H9 (cell line): ENCODE results near the gene VEGFC. TPM values are rescaled to one million over a fixed set of nuclear protein-coding genes. Genes with fewer than 3 reads are reported as not detected.

Experiments
- DNase-seq: peaks from one replicate; pipeline ENCODE4 v3.0.0-alpha.2; 2017
- H2AFZ ChIP-seq: one replicate; pipeline ENCODE4 v1.6.1; 2013; ENCODE audit warnings: mild to moderate bottlenecking, low read length, control low read depth, moderate library complexity
- H2AK5ac ChIP-seq: 2 replicates; pipeline ENCODE4 v1.6.1; 2013; ENCODE audit warnings: low read length, control low read depth, mixed read lengths; ENCODE audit not compliant: insufficient read length
- H2BK120ac ChIP-seq: one replicate; pipeline ENCODE4 v1.6.1; 2013; ENCODE audit warnings: low read depth, mild to moderate bottlenecking, low read length, control low read depth, inconsistent platforms; ENCODE audit not compliant: poor library complexity, severe bottlenecking
- H2BK12ac ChIP-seq: 2 replicates; pipeline ENCODE4 v1.6.1; 2013; ENCODE audit warnings: low read length, control low read depth, mixed read lengths, low read depth; ENCODE audit not compliant: insufficient read length
- H2BK15ac ChIP-seq: 2 replicates; pipeline ENCODE4 v1.6.1; 2013; ENCODE audit warnings: low read depth, low read length, control low read depth
- H2BK20ac ChIP-seq: one replicate; pipeline ENCODE4 v1.6.1; 2013; ENCODE audit warnings: low read depth, mild to moderate bottlenecking, low read length, control low read depth, inconsistent platforms; ENCODE audit not compliant: poor library complexity, severe bottlenecking
- H2BK5ac ChIP-seq: 2 replicates; pipeline ENCODE4 v1.6.1; 2013; ENCODE audit warnings: low read length, control low read depth, mixed read lengths; ENCODE audit not compliant: insufficient read length
- H3K14ac ChIP-seq: 2 replicates; pipeline ENCODE4 v1.6.1; 2013; ENCODE audit warnings: low read length, control low read depth; ENCODE audit not compliant: insufficient read depth
- H3K18ac ChIP-seq: 2 replicates; pipeline ENCODE4 v1.6.1; 2013; ENCODE audit warnings: low read depth, mild to moderate bottlenecking, mixed read lengths, low read length, control low read depth; ENCODE audit not compliant: insufficient read length
- H3K23ac ChIP-seq: 2 replicates; pipeline ENCODE4 v1.6.1; 2013; ENCODE audit warnings: low read length, control low read depth, mixed read lengths, low read depth; ENCODE audit not compliant: insufficient read length
- H3K23me2 ChIP-seq: 2 replicates; pipeline ENCODE4 v1.6.1; 2013; ENCODE audit warnings: low read depth, mild to moderate bottlenecking, mixed read lengths, low read length, control low read depth; ENCODE audit not compliant: insufficient read length, poor library complexity, severe bottlenecking
- H3K27ac ChIP-seq: 2 replicates; pipeline ENCODE4 v1.5.1; 2013; ENCODE audit warnings: low read length, control low read depth, mixed read lengths, low read depth; ENCODE audit not compliant: insufficient read length
- H3K27me3 ChIP-seq: 2 replicates; pipeline ENCODE4 v1.6.1; 2013; ENCODE audit warnings: low read length, control low read depth, inconsistent platforms; ENCODE audit not compliant: insufficient read depth
- H3K4ac ChIP-seq: 2 replicates; pipeline ENCODE4 v1.6.1; 2013; ENCODE audit warnings: low read depth, mild to moderate bottlenecking, control low read depth, inconsistent platforms, low read length, moderate library complexity
- H3K4me1 ChIP-seq: 2 replicates; pipeline ENCODE4 v1.6.1; 2013; ENCODE audit warnings: low read length, control low read depth, inconsistent platforms; ENCODE audit not compliant: insufficient read depth
- H3K4me2 ChIP-seq: 2 replicates; pipeline ENCODE4 v1.6.1; 2013; ENCODE audit warnings: low read length, control low read depth, mixed read lengths; ENCODE audit not compliant: insufficient read length, insufficient read depth
- H3K56ac ChIP-seq: 2 replicates; pipeline ENCODE4 v1.6.1; 2013; ENCODE audit warnings: low read depth, mild to moderate bottlenecking, mixed read lengths, low read length, control low read depth; ENCODE audit not compliant: insufficient read length
- H3K79me1 ChIP-seq: 2 replicates; pipeline ENCODE4 v1.6.1; 2013; ENCODE audit warnings: low read depth, mild to moderate bottlenecking, moderate library complexity, low read length, control low read depth, inconsistent platforms; ENCODE audit not compliant: insufficient read depth, poor library complexity, severe bottlenecking
- H3K79me2 ChIP-seq: 2 replicates; pipeline ENCODE4 v1.6.1; 2013; ENCODE audit warnings: low read length, control low read depth, inconsistent platforms; ENCODE audit not compliant: insufficient read depth
- H3K9ac ChIP-seq: 2 replicates; pipeline ENCODE4 v1.6.1; 2013; ENCODE audit warnings: low read length, control low read depth, mixed read lengths; ENCODE audit not compliant: insufficient read length; ENCODE audit errors: extremely low read depth
- H3K9me3 ChIP-seq: one replicate; pipeline ENCODE4 v1.6.1; 2013; ENCODE audit warnings: low read depth, low read length, inconsistent platforms; ENCODE audit not compliant: control insufficient read depth
- H3T11ph ChIP-seq: one replicate; pipeline ENCODE4 v1.6.1; 2013; ENCODE audit warnings: mild to moderate bottlenecking, low read length, control low read depth, inconsistent platforms
- H4K20me1 ChIP-seq: one replicate; pipeline ENCODE4 v1.6.1; 2013; ENCODE audit not compliant: control insufficient read depth, insufficient read length, insufficient read depth
- H4K5ac ChIP-seq: 2 replicates; pipeline ENCODE4 v1.6.1; 2013; ENCODE audit warnings: low read depth, mild to moderate bottlenecking, mixed read lengths, low read length, control low read depth; ENCODE audit not compliant: insufficient read length
- H4K8ac ChIP-seq: replicated peaks from 2 replicates; pipeline ENCODE4 v1.6.1; 2013; ENCODE audit warnings: low read length, control low read depth, mixed read lengths, low read depth; ENCODE audit not compliant: insufficient read length
- H4K91ac ChIP-seq: 2 replicates; pipeline ENCODE4 v1.6.1; 2013; ENCODE audit warnings: low read depth, mild to moderate bottlenecking, moderate library complexity, mixed read lengths, low read length, control low read depth; ENCODE audit not compliant: insufficient read length
- H3K27ac Mint-ChIP-seq, 3 experiments: 2 replicates in 2 of 3; 3 replicates in 1 of 3; pipeline ENCODE4 v1.8.0; 2020 to 2021; ENCODE audit warnings: mixed read lengths in 3 of 3, mild to moderate bottlenecking in 1 of 3, moderate library complexity in 1 of 3
- H3K27me3 Mint-ChIP-seq: 2 replicates; pipeline ENCODE4 v1.8.0; 2021; ENCODE audit warnings: low read depth, mild to moderate bottlenecking, moderate library complexity, mixed read lengths
- H3K36me3 Mint-ChIP-seq, 3 experiments: 2 replicates in 2 of 3; 3 replicates in 1 of 3; pipeline ENCODE4 v1.8.0; 2020 to 2021; ENCODE audit warnings: low read depth in 3 of 3, mixed read lengths in 3 of 3; ENCODE audit not compliant: insufficient read depth in 1 of 3
- H3K4me1 Mint-ChIP-seq, 2 experiments: 2 replicates each; pipeline ENCODE4 v1.8.0; 2020; ENCODE audit warnings: mixed read lengths in 2 of 2
- H3K4me3 Mint-ChIP-seq, 2 experiments: 2 replicates in 1 of 2; 3 replicates in 1 of 2; pipeline ENCODE4 v1.8.0; 2020 to 2021; ENCODE audit warnings: mild to moderate bottlenecking in 2 of 2, mixed read lengths in 2 of 2, moderate library complexity in 1 of 2
- H3K9me3 Mint-ChIP-seq, 2 experiments: 2 replicates in 1 of 2; 3 replicates in 1 of 2; pipeline ENCODE4 v1.8.0; 2020; ENCODE audit warnings: mild to moderate bottlenecking in 2 of 2, mixed read lengths in 2 of 2, moderate library complexity in 1 of 2
- CTCF ChIP-seq: fragments of 200-600 bp; sonication (generic); conservative IDR thresholded peaks from 3 replicates; pipeline ENCODE4 v1.8.0; 2021; ENCODE audit warnings: antibody characterized with exemption, mild to moderate bottlenecking
- WGBS: extraction: QIAGEN DNeasy Blood & Tissue Kit; methylation state at CpG from one replicate; pipeline ENCODE4 v1.1.7; 2013; ENCODE audit warnings: missing lambda C conversion rate, low lambda C conversion rate, mixed read lengths; ENCODE audit not compliant: insufficient read length; ENCODE audit errors: extremely low coverage; 5-methylcytosine and 5-hydroxymethylcytosine counted together
- total RNA-seq: library from RNA; stranded (reverse); gene quantifications from 2 replicates; pipeline ENCODE4 v1.2.1, GENCODE V29; 2021

The VEGFC gene
- total RNA-seq, 1 experiment from 2014 or later, result 0.46 TPM

- Histone ChIP-seq H3K9ac (no peak overlapping the region), H3K18ac (no peak overlapping the region), H3K14ac (no peak overlapping the region), H3K79me1 (no peaks in the 10 kb centered on the region), H2BK20ac (no peak overlapping the region), H4K91ac (no peak overlapping the region), H3K4me1 (no peaks in the 10 kb centered on the region), H2AFZ (no peak overlapping the region), H3K23me2 (no peaks in the 10 kb centered on the region), H3K4ac (no peak overlapping the region), H2BK12ac (no peak overlapping the region), H3K56ac (no peak overlapping the region), H2AK5ac (no peak overlapping the region), H2BK15ac (no peak overlapping the region), H3K27ac (no peak overlapping the region), H3K79me2 (no peaks in the 10 kb centered on the region), H3K9me3 (no peaks in the 10 kb centered on the region), H3T11ph (no peak overlapping the region), H2BK120ac (no peak overlapping the region), H2BK5ac (no peak overlapping the region), H3K23ac (no peak overlapping the region), H4K20me1 (no peaks in the 10 kb centered on the region), H3K27me3 (no peaks in the 10 kb centered on the region), H4K8ac (no peak overlapping the region), H4K5ac (no peak overlapping the region), H3K4me2 (no peak overlapping the region)
- H3K4me3 Mint-ChIP-seq, result no peak overlapping the region
- no peaks in the 10 kb centered on the region for H3K36me3 Mint-ChIP-seq
- no peak for DNase-seq
- no CpG with 5 or more reads among the region's 3 CpGs for WGBS
- H3K27ac Mint-ChIP-seq, result no peak overlapping the region
- H3K9me3 Mint-ChIP-seq, result no peaks in the 10 kb centered on the region
- H3K27me3 Mint-ChIP-seq, result no peaks in the 10 kb centered on the region
- TF ChIP-seq CTCF, result no peak
- no peaks in the 10 kb centered on the region for H3K4me1 Mint-ChIP-seq
These were observed 45.9 kb downstream of the VEGFC start for GRCh38 chr4:176746846-176747245.
